SK-N-SH treated with all-trans-retinoic acid at 6 μM for 48 hours (cell line): Measurements from ENCODE around the gene SLC5A6.

Experiments used
- ATAC-seq: fragments of 200-7000 bp; cut with Tn5 transposase; 3 replicates; pipeline ENCODE4 v1.9.1; 2020; ENCODE audit warnings: mild to moderate bottlenecking, moderate library complexity
- ARNTL ChIP-seq: fragments of 450-650 bp; formaldehyde crosslinking; IDR thresholded peaks from 2 replicates; pipeline ENCODE4 v1.5.0; 2020; ENCODE audit warnings: low read depth, mild to moderate bottlenecking, moderate library complexity, borderline replicate concordance
- BACH2 ChIP-seq: fragments of 250-450 bp; sonication (Bioruptor Pico); IDR thresholded peaks from 2 replicates; pipeline ENCODE4 v1.9.0; 2021; ENCODE audit warnings: mild to moderate bottlenecking, borderline replicate concordance
- CSDC2 ChIP-seq: fragments of 250-450 bp; sonication (Bioruptor Pico); IDR thresholded peaks from 2 replicates; pipeline ENCODE4 v1.5.0; 2020; ENCODE audit warnings: mild to moderate bottlenecking, moderate library complexity
- ESRRG ChIP-seq: fragments of 250-450 bp; sonication (Bioruptor Pico); IDR thresholded peaks from 2 replicates; pipeline ENCODE4 v1.6.1; 2021; ENCODE audit warnings: mild to moderate bottlenecking
- GLIS3 ChIP-seq: fragments of 250-450 bp; sonication (Bioruptor Pico); IDR thresholded peaks from 2 replicates; pipeline ENCODE4 v1.5.0; 2020; ENCODE audit warnings: mild to moderate bottlenecking, moderate library complexity
- ISL1 ChIP-seq: fragments of 250-450 bp; sonication (Bioruptor Pico); IDR thresholded peaks from 2 replicates; pipeline ENCODE4 v2.1.2; 2022; ENCODE audit warnings: mild to moderate bottlenecking, moderate library complexity
- OSR1 ChIP-seq: fragments of 250-450 bp; sonication (Bioruptor Pico); IDR thresholded peaks from 2 replicates; pipeline ENCODE4 v1.8.0; 2022; ENCODE audit warnings: moderate library complexity, mild to moderate bottlenecking, inconsistent platforms
- PATZ1 ChIP-seq: fragments of 250-450 bp; sonication (Bioruptor Pico); IDR thresholded peaks from 2 replicates; pipeline ENCODE4 v1.8.0; 2020; ENCODE audit warnings: mild to moderate bottlenecking, moderate library complexity, borderline replicate concordance
- PPARA ChIP-seq: fragments of 250-450 bp; sonication (Bioruptor Pico); IDR thresholded peaks from 2 replicates; pipeline ENCODE4 v1.5.0; 2020; ENCODE audit warnings: mild to moderate bottlenecking, borderline replicate concordance
- SNAI2 ChIP-seq: fragments of 250-450 bp; sonication (Bioruptor Pico); IDR thresholded peaks from 2 replicates; pipeline ENCODE4 v1.5.0; 2020; ENCODE audit warnings: mild to moderate bottlenecking, moderate library complexity
- TCF4 ChIP-seq: fragments of 250-450 bp; sonication (Bioruptor Pico); IDR thresholded peaks from 2 replicates; pipeline ENCODE4 v1.8.0; 2021; ENCODE audit warnings: mild to moderate bottlenecking, moderate library complexity, borderline replicate concordance
- TOX ChIP-seq: fragments of 250-450 bp; sonication (Bioruptor Pico); IDR thresholded peaks from 2 replicates; pipeline ENCODE4 v1.8.0; 2021; ENCODE audit warnings: mild to moderate bottlenecking, moderate library complexity, borderline replicate concordance
- ZFP3 ChIP-seq: fragments of 250-450 bp; sonication (Bioruptor Pico); IDR thresholded peaks from 2 replicates; pipeline ENCODE4 v1.5.0; 2020; ENCODE audit warnings: mild to moderate bottlenecking, moderate library complexity
- ZFP30 ChIP-seq: fragments of 450-650 bp; formaldehyde crosslinking; IDR thresholded peaks from 2 replicates; pipeline ENCODE4 v1.5.0; 2022; ENCODE audit warnings: mild to moderate bottlenecking, moderate library complexity
- ZNF70 ChIP-seq: fragments of 450-650 bp; formaldehyde crosslinking; IDR thresholded peaks from 2 replicates; pipeline ENCODE4 v1.5.0; 2020; ENCODE audit warnings: mild to moderate bottlenecking, moderate library complexity
- ZNF8 ChIP-seq: fragments of 450-650 bp; formaldehyde crosslinking; IDR thresholded peaks from 2 replicates; pipeline ENCODE4 v1.5.0; 2020; ENCODE audit warnings: mild to moderate bottlenecking, moderate library complexity
- TF ChIP-seq, protein P1 (sequence below): fragments of 250-450 bp; sonication (Bioruptor Pico); IDR thresholded peaks from 2 replicates; pipeline ENCODE4 v1.8.0; 2021; ENCODE audit warnings: low read depth, mild to moderate bottlenecking, moderate library complexity, borderline replicate concordance
- TF ChIP-seq, protein P2 (sequence below): fragments of 250-450 bp; sonication (Bioruptor Pico); IDR thresholded peaks from 2 replicates; pipeline ENCODE4 v1.5.0; 2020; ENCODE audit warnings: mild to moderate bottlenecking, moderate library complexity
- TF ChIP-seq, protein P3 (sequence below): fragments of 250-450 bp; sonication (Bioruptor Pico); IDR thresholded peaks from 2 replicates; pipeline ENCODE4 v1.5.1; 2020; ENCODE audit warnings: low read depth, mild to moderate bottlenecking, moderate library complexity

Gene SLC5A6

DNA sequence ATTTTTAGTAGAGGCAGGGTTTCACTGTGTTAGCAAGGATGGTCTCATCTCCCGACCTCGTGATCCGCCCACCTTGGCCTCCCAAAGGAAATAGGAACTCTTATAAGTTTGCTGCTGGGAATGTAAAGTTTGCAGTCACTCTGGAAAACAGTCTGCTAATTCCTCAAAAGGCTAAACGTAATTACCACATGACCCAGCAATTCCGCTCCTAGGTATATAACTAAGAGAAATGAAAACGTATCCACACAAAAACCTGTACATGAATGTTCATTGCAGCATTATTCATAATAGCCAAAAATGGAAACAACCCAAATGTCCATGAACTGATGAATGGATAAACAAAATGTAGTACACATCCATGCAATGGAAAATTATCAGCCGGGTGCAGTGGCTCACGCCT lies 22.1 kb downstream of the SLC5A6 start:
- ATAC-seq: no peak
- TF ChIP-seq ZFP3 (no peak), ESRRG (no peak), PPARA (CRISPR knock-in tag) (no peak), TCF4 (CRISPR knock-in tag) (no peak)
- TF ChIP-seq, protein P1, sequence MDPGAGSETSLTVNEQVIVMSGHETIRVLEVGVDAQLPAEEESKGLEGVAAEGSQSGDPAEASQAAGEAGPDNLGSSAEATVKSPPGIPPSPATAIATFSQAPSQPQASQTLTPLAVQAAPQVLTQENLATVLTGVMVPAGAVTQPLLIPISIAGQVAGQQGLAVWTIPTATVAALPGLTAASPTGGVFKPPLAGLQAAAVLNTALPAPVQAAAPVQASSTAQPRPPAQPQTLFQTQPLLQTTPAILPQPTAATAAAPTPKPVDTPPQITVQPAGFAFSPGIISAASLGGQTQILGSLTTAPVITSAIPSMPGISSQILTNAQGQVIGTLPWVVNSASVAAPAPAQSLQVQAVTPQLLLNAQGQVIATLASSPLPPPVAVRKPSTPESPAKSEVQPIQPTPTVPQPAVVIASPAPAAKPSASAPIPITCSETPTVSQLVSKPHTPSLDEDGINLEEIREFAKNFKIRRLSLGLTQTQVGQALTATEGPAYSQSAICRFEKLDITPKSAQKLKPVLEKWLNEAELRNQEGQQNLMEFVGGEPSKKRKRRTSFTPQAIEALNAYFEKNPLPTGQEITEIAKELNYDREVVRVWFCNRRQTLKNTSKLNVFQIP (CRISPR knock-in tag): no peak
- TF ChIP-seq, protein P2, sequence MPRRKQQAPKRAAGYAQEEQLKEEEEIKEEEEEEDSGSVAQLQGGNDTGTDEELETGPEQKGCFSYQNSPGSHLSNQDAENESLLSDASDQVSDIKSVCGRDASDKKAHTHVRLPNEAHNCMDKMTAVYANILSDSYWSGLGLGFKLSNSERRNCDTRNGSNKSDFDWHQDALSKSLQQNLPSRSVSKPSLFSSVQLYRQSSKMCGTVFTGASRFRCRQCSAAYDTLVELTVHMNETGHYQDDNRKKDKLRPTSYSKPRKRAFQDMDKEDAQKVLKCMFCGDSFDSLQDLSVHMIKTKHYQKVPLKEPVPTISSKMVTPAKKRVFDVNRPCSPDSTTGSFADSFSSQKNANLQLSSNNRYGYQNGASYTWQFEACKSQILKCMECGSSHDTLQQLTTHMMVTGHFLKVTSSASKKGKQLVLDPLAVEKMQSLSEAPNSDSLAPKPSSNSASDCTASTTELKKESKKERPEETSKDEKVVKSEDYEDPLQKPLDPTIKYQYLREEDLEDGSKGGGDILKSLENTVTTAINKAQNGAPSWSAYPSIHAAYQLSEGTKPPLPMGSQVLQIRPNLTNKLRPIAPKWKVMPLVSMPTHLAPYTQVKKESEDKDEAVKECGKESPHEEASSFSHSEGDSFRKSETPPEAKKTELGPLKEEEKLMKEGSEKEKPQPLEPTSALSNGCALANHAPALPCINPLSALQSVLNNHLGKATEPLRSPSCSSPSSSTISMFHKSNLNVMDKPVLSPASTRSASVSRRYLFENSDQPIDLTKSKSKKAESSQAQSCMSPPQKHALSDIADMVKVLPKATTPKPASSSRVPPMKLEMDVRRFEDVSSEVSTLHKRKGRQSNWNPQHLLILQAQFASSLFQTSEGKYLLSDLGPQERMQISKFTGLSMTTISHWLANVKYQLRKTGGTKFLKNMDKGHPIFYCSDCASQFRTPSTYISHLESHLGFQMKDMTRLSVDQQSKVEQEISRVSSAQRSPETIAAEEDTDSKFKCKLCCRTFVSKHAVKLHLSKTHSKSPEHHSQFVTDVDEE: no peak
- TF ChIP-seq, protein P3, sequence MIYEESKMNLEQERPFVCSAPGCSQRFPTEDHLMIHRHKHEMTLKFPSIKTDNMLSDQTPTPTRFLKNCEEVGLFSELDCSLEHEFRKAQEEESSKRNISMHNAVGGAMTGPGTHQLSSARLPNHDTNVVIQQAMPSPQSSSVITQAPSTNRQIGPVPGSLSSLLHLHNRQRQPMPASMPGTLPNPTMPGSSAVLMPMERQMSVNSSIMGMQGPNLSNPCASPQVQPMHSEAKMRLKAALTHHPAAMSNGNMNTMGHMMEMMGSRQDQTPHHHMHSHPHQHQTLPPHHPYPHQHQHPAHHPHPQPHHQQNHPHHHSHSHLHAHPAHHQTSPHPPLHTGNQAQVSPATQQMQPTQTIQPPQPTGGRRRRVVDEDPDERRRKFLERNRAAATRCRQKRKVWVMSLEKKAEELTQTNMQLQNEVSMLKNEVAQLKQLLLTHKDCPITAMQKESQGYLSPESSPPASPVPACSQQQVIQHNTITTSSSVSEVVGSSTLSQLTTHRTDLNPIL (CRISPR knock-in tag): no peak

- no peak for TF ChIP-seq ARNTL (CRISPR knock-in tag)
- no peak for TF ChIP-seq TOX
- TF ChIP-seq, protein P2: no peak
- TF ChIP-seq ESRRG: no peak
- TF ChIP-seq GLIS3 (CRISPR knock-in tag): no peak
- TF ChIP-seq, all 23 proteins: peak for 0
- ATAC-seq: no peak
These were observed 25.3 kb downstream of the SLC5A6 start for GRCh38 chr2:27186613-27187345.

- ATAC-seq: peak; percentile 60
- no peak for TF ChIP-seq SNAI2 (CRISPR knock-in tag)
- no peak for TF ChIP-seq GLIS3 (CRISPR knock-in tag)
- TF ChIP-seq PATZ1 (CRISPR knock-in tag): no peak
- TF ChIP-seq OSR1 (CRISPR knock-in tag): no peak
- TF ChIP-seq PPARA (CRISPR knock-in tag): no peak
- TF ChIP-seq ESRRG: no peak
- no peak for TF ChIP-seq BACH2 (CRISPR knock-in tag)
- TF ChIP-seq, protein P3 (CRISPR knock-in tag): no peak
- no peak for TF ChIP-seq CSDC2
- TF ChIP-seq ZNF8 (CRISPR knock-in tag): no peak
- no peak for TF ChIP-seq ZNF70 (CRISPR knock-in tag)
- no peak for TF ChIP-seq ZFP30 (CRISPR knock-in tag)
- no peak for TF ChIP-seq ISL1 (CRISPR knock-in tag)
- no peak for TF ChIP-seq ZFP3
- no peak for TF ChIP-seq TOX
- TF ChIP-seq, protein P1 (CRISPR knock-in tag): no peak
These were observed 26.6 kb downstream of the SLC5A6 start for GRCh38 chr2:27185331-27186026.
